ENCODE results near the gene COL8A1. TPM values are rescaled to one million over a fixed set of nuclear protein-coding genes. Genes with fewer than 3 reads are reported as not detected.

COL8A1 gene
- total RNA-seq, 2 donors from 2014 or later, result not detected

DNA sequence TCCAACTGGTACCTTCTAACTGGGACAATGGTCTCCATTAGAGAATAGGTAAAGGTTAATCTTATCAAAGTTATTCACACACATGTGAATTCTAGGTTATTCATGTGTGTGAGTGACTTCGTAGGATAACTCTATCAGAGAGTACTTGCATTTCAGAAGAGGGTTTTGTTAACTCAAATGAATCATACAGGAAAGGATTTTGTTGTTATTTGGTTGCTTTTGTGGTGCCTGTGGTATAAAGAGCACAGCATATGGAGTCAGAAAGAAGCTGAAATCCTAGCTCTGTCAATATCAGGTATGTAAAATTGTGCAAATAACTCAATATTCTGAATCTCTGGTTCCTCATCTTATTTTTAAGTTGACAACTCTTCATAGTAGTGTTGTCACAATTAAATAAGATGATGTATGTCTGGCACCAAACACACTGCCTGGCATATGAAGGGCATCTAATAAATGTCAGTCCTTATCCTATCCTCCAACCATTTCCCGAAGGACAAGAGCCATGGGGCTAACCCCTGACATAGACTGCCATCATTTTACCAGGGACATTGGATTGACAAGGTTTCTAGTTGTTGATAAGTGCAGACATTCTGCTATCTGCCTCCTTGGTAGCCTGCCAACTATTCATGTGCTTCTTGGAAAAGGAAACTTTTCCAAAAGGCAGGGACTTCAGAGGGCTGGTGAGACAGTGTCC, 130.6 kb downstream of the COL8A1 start:
- Mint-ChIP-seq H3K36me3 (ENCODE audit: low read depth) (no peaks in the 10 kb centered on the region), H3K27ac (no peak overlapping the region), H3K4me1 (peaks cover 2% of the 10 kb centered on the region), H3K4me3 (no peak overlapping the region), H3K27me3 (peaks cover 5% of the 10 kb centered on the region)
- DNase-seq (no peak), ATAC-seq (no peak)
- no peaks in the 10 kb centered on the region for H3K9me3 ChIP-seq (ENCODE audit: control insufficient read depth, low read length, poor library complexity, severe bottlenecking)

DNA sequence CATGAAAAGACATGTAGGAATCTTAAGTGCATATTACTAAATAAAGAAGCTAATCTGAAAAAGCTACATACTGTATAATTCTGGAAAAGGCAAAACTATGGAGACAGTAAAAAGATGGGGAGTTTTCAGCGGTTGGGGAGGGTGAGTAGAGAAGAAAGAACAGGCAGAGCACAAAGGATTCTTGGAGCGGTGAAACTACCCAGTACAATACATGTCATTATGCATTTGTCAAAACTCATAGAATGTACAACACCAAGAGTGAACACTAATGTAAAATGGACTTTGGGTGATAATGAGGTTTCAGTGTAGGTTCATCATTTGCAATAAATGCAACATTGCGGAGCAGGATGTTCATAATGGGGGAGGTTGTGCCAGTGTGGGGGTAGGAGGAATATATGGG, 133.8 kb downstream of the COL8A1 start:
- Mint-ChIP-seq H3K4me3 (no peak overlapping the region), H3K27me3 (peaks cover 25% of the 10 kb centered on the region)
- no peaks in the 10 kb centered on the region for H3K9me3 ChIP-seq (ENCODE audit: control insufficient read depth, low read length, poor library complexity, severe bottlenecking)

DNA sequence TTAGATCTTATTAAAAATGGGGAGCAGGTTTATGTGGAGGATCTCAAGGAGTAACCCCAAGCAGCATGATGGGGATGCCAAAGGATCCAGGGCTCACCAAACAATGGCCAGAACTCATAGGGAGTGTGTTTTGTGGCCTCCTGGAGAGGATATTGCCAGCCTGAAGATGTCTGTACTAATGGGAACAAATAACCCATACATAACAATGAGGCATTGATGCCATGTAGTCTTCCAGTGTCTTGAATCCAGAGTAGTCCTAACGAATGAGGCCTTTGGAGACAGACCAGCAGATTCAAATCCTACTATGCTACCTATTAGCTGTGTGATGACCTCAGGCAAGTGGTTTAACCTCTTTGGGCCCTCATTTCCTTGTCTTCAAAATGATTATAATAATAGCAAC, 134.3 kb downstream of the COL8A1 start:
- ATAC-seq, result no peak
- peaks cover 7% of the 10 kb centered on the region for H3K4me1 Mint-ChIP-seq

More for the DNA sequence above, 133.8 kb downstream of the COL8A1 start:
- ATAC-seq (no peak), DNase-seq (no peak)
- H3K27ac Mint-ChIP-seq, result no peak overlapping the region
- H3K4me1 Mint-ChIP-seq, result peaks cover 7% of the 10 kb centered on the region
- no peaks in the 10 kb centered on the region for H3K36me3 Mint-ChIP-seq (ENCODE audit: low read depth)

DNA sequence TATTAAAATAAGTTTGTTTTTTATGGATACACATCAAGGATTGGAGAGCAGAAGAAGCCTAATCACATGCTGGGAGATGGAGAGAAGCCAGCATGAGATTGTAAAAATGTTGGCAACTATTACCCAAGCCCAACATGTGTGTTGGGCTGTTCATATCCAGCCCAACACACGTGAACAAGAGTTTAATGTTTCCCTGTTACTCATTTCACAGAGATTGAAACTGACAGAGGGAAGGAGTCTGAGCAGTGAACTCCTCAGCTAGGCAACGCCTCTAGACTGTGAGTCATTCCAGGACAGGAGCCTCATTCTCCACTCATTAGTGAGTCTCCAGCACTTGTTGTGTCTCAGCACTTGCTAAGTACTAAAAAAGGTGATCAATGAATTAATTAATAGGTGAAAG, 136.1 kb downstream of the COL8A1 start:
- Mint-ChIP-seq H3K36me3 (ENCODE audit: low read depth) (no peaks in the 10 kb centered on the region), H3K27ac (no peak overlapping the region), H3K4me3 (no peak overlapping the region), H3K4me1 (peaks cover 7% of the 10 kb centered on the region), H3K27me3 (peaks cover 41% of the 10 kb centered on the region)
- no peak for ATAC-seq
- DNase-seq, result no peak
- H3K9me3 ChIP-seq (ENCODE audit: control insufficient read depth, low read length, poor library complexity, severe bottlenecking), result no peaks in the 10 kb centered on the region

More for the DNA sequence above, 134.3 kb downstream of the COL8A1 start:
- H3K36me3 Mint-ChIP-seq (ENCODE audit: low read depth), result no peaks in the 10 kb centered on the region
- no peaks in the 10 kb centered on the region for H3K9me3 ChIP-seq (ENCODE audit: control insufficient read depth, low read length, poor library complexity, severe bottlenecking)
- no peak for DNase-seq
- no peak overlapping the region for H3K4me3 Mint-ChIP-seq
- H3K27ac Mint-ChIP-seq, result no peak overlapping the region
- H3K27me3 Mint-ChIP-seq, result peaks cover 30% of the 10 kb centered on the region

DNA sequence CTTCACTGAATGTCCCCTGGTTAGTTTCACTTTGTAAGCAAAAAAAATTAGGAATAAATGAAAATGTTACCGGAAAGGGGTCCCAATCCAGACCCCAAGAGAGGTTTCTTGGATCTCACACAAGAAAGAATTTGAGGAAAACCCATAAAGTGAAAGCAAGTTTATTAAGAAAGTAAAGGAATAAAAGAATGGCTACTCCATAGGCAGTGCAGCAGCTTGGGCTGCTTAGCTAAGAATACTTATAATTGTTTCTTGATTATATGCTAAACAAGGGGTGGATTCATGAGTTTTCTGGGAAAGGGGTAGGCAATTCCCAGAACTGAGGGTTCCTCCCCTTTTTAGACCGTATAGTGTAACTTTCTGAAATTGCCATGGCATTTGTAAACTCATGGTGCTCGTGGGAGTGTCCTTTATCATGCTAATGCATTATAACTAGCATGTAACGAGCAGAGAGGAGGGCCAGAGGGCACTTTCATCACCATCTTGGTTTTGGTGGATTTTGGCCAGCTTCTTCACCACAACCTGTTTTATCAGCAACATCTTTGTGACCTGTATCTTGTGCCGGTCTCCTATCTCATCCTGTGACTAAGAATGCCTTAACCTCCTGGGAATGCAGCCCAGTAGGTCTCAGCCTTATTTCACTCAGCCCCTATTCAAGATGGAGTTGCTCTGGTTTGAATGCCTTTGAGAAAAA, 138.3 kb downstream of the COL8A1 start:
- Mint-ChIP-seq H3K27me3 (peaks cover 50% of the 10 kb centered on the region), H3K36me3 (ENCODE audit: low read depth) (no peaks in the 10 kb centered on the region), H3K4me1 (peaks cover 12% of the 10 kb centered on the region), H3K27ac (no peak overlapping the region), H3K4me3 (no peak overlapping the region)
- H3K9me3 ChIP-seq (ENCODE audit: control insufficient read depth, low read length, poor library complexity, severe bottlenecking), result no peaks in the 10 kb centered on the region
- DNase-seq (no peak), ATAC-seq (no peak)

DNA sequence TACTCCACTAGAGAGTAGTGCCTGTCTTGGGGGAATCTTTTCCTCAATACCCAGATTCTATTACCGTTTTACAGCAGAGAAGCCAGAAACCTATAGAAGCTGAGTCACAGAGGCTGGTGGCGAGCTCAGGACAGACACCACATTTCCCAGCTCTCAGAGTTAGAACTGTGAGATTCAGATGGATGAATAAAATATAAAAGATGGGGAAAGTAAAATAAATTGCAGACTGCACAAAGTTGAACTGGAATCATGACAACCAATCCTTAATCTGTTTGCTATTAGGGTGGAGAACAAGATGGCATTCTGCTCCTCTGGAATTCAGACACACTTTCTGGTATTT, 138.8 kb downstream of the COL8A1 start:
- H3K9me3 ChIP-seq (ENCODE audit: control insufficient read depth, low read length, poor library complexity, severe bottlenecking), result no peaks in the 10 kb centered on the region
- DNase-seq (no peak), ATAC-seq (no peak)
- no peaks in the 10 kb centered on the region for H3K36me3 Mint-ChIP-seq (ENCODE audit: low read depth)
- H3K4me1 Mint-ChIP-seq, result peaks cover 12% of the 10 kb centered on the region
- peaks cover 53% of the 10 kb centered on the region for H3K27me3 Mint-ChIP-seq
- no peak overlapping the region for H3K27ac Mint-ChIP-seq
- no peak overlapping the region for H3K4me3 Mint-ChIP-seq

DNA sequence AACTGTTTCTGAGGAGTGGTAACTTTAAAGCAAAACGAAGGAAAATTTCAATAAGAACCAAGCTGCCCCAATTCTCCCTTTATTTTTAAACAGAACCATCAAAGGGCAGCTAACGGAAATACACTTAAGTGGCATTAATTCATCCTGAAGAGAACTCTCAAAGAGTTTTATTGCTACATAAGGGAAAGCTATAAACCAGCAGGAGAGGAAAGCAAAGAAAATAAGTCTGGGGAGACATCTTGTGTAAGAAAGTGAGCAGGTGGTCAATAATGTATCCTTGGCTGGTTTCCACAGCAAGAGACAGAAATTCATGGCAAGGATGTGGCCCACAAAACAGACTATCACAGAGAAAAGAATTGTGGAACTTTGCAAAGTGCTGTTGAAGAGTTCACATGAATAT, 139.3 kb downstream of the COL8A1 start:
- DNase-seq, result no peak
- H3K9me3 ChIP-seq (ENCODE audit: control insufficient read depth, low read length, poor library complexity, severe bottlenecking), result no peaks in the 10 kb centered on the region
- no peak overlapping the region for H3K27ac Mint-ChIP-seq
- no peaks in the 10 kb centered on the region for H3K36me3 Mint-ChIP-seq (ENCODE audit: low read depth)
- ATAC-seq, result no peak
- H3K4me3 Mint-ChIP-seq, result no peak overlapping the region
- H3K4me1 Mint-ChIP-seq, result peaks cover 12% of the 10 kb centered on the region
- H3K27me3 Mint-ChIP-seq, result peaks cover 53% of the 10 kb centered on the region

DNA sequence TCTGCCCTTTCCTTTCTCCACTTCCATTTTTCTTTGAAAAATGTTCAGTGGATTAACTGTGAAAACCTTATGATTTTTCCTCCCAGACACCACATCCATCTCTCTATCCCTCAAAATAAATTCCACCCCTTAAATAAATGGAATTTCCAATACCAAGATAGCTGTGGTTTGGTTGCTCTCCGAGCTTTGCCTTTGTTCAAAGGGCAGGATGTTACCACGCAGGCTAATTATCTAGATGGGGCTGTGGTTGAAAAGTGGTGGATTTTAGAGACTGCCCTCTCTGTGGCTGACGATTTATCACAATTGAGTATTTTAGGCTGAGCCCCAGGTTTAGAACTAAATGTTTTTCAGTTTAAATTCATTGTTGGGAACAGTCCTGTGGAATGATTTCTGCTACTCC, 142.4 kb downstream of the COL8A1 start:
- Mint-ChIP-seq H3K36me3 (ENCODE audit: low read depth) (no peaks in the 10 kb centered on the region), H3K27ac (no peak overlapping the region), H3K27me3 (peaks cover 47% of the 10 kb centered on the region), H3K4me1 (peaks cover 12% of the 10 kb centered on the region), H3K4me3 (no peak overlapping the region)
- DNase-seq, result no peak
- H3K9me3 ChIP-seq (ENCODE audit: control insufficient read depth, low read length, poor library complexity, severe bottlenecking), result no peaks in the 10 kb centered on the region
- ATAC-seq, result no peak

DNA sequence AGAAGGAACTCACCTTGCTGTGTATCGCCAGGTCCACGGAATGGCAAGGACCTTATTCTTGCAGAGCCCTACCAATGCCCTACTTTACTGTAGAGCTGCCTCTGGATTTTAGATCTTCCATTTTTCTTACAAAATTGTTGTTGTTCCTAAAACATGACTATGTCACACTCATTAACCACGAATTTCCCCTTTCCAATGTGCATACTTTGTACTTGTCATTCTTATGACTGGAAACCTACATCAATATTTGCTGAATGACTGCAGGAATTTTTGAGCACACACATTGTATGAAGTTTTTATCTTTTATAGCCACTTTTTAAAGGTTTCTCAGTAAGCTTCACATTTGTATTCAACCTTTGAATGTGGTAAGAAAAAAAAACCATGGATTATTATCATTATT, 143.4 kb downstream of the COL8A1 start:
- Mint-ChIP-seq H3K4me1 (peaks cover 4% of the 10 kb centered on the region), H3K4me3 (no peak overlapping the region), H3K27ac (no peak overlapping the region), H3K27me3 (peaks cover 48% of the 10 kb centered on the region), H3K36me3 (ENCODE audit: low read depth) (no peaks in the 10 kb centered on the region)
- DNase-seq, result no peak
- H3K9me3 ChIP-seq (ENCODE audit: control insufficient read depth, low read length, poor library complexity, severe bottlenecking), result no peaks in the 10 kb centered on the region
- no peak for ATAC-seq

DNA sequence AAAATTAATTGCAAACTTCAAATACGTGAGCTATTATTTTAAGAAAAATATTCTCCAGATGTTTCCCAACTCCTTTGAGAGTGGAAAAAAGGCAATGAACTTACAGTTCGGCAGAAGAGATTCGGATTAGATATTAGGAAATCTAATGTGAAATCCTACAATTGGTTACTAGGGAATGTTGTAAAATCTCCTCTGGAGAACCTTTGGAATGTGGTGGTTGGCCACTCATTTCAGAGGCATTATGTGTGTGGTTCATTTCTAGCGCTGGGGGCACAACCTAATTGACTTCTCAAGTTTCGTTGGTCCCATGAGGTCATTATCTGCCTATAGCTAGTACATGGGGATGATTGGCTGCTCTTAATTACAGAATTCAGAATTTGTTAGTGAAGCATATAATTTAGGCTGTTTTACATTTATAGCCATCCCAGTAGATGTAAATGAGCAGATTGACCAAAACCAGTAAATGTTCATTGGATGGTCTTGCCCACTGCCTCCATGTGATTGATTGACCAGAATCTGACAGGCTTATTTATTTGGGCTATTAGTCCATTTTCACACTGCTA, 144.7 kb downstream of the COL8A1 start:
- H3K27me3 Mint-ChIP-seq, result peaks cover 36% of the 10 kb centered on the region
- peaks cover 4% of the 10 kb centered on the region for H3K4me1 Mint-ChIP-seq
- H3K27ac Mint-ChIP-seq, result no peak overlapping the region
- DNase-seq, result no peak
- no peaks in the 10 kb centered on the region for H3K36me3 Mint-ChIP-seq (ENCODE audit: low read depth)
- no peak overlapping the region for H3K4me3 Mint-ChIP-seq
- no peak for ATAC-seq
- no peaks in the 10 kb centered on the region for H3K9me3 ChIP-seq (ENCODE audit: control insufficient read depth, low read length, poor library complexity, severe bottlenecking)

DNA sequence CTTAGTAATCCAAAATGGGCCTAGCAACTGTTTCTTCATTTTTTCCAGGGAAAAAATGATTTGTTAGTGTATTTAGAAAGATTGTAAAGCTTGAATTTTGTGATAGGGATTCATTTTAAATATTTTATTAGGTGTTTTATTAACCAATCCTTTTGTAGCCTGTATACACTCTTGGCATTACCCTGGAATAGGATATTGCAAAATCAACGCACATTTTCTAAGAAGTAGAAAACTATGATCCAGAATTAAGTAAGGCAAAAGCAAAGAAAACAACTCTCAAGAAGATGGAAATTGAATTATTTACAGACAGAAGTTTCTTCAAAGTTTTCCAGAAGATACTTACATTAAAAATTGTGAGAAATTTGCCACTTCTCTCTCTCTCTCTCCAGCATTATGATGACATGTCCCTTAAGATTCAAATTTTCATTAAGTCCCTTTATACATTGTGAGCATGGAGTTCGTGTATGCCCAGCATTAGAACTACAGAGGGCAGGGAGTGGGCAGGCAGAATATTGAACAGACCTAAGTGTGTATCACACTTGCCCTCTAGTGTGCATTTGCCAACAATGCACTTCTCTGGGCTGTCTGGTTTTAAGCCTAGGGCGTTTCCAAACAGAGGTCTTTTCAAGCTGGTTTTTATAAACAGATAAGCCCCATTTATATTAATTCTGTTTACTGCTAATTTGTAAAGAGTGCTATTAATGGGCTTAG, 150.8 kb downstream of the COL8A1 start:
- Mint-ChIP-seq H3K36me3 (ENCODE audit: low read depth) (peaks cover under 1% of the 10 kb centered on the region), H3K4me3 (no peak overlapping the region), H3K4me1 (peaks cover 2% of the 10 kb centered on the region), H3K27ac (no peak overlapping the region), H3K27me3 (peaks cover 22% of the 10 kb centered on the region)
- no peaks in the 10 kb centered on the region for H3K9me3 ChIP-seq (ENCODE audit: control insufficient read depth, low read length, poor library complexity, severe bottlenecking)
- peak; percentile 82 for ATAC-seq
- DNase-seq, result no peak

DNA sequence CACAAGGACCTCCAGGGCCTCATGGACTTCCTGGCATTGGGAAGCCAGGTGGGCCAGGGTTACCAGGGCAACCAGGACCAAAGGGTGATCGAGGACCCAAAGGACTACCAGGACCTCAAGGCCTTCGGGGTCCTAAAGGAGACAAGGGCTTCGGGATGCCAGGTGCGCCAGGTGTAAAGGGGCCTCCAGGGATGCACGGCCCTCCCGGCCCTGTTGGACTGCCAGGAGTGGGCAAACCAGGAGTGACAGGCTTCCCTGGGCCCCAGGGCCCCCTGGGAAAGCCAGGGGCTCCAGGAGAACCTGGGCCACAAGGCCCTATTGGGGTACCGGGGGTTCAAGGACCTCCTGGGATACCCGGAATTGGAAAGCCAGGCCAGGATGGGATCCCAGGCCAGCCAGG, 156.1 kb downstream of the COL8A1 start:
- H3K27me3 Mint-ChIP-seq, result peaks cover 29% of the 10 kb centered on the region

DNA sequence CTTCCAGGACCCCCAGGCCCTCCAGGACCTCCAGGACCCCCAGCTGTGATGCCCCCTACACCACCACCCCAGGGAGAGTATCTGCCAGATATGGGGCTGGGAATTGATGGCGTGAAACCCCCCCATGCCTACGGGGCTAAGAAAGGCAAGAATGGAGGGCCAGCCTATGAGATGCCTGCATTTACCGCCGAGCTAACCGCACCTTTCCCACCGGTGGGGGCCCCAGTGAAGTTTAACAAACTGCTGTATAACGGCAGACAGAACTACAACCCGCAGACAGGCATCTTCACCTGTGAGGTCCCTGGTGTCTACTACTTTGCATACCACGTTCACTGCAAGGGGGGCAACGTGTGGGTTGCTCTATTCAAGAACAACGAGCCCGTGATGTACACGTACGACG, 157.2 kb downstream of the COL8A1 start:
- no peak overlapping the region for H3K27ac Mint-ChIP-seq
- no peak overlapping the region for H3K4me3 Mint-ChIP-seq
- no peak for ATAC-seq
- H3K27me3 Mint-ChIP-seq, result peaks cover 22% of the 10 kb centered on the region
- H3K9me3 ChIP-seq (ENCODE audit: control insufficient read depth, low read length, poor library complexity, severe bottlenecking), result no peaks in the 10 kb centered on the region
- peaks cover 2% of the 10 kb centered on the region for H3K36me3 Mint-ChIP-seq (ENCODE audit: low read depth)
- DNase-seq, result no peak
- H3K4me1 Mint-ChIP-seq, result no peaks in the 10 kb centered on the region

More for the DNA sequence above, 156.1 kb downstream of the COL8A1 start:
- Mint-ChIP-seq H3K36me3 (ENCODE audit: low read depth) (peaks cover 2% of the 10 kb centered on the region), H3K4me1 (no peaks in the 10 kb centered on the region), H3K4me3 (no peak overlapping the region), H3K27ac (no peak overlapping the region)
- no peak for ATAC-seq
- DNase-seq, result no peak
- H3K9me3 ChIP-seq (ENCODE audit: control insufficient read depth, low read length, poor library complexity, severe bottlenecking), result no peaks in the 10 kb centered on the region
